HG03432 (cell line): ENCODE data around the gene NOTCH1.

ENCODE experiments used
- ATAC-seq: cut with Tn5 transposase; IDR thresholded peaks from one replicate; pipeline ENCODE4 v1.9.1; 2021; ENCODE audit warnings: mild to moderate bottlenecking, moderate library complexity; ENCODE audit not compliant: unreplicated experiment

NOTCH1 gene

DNA sequence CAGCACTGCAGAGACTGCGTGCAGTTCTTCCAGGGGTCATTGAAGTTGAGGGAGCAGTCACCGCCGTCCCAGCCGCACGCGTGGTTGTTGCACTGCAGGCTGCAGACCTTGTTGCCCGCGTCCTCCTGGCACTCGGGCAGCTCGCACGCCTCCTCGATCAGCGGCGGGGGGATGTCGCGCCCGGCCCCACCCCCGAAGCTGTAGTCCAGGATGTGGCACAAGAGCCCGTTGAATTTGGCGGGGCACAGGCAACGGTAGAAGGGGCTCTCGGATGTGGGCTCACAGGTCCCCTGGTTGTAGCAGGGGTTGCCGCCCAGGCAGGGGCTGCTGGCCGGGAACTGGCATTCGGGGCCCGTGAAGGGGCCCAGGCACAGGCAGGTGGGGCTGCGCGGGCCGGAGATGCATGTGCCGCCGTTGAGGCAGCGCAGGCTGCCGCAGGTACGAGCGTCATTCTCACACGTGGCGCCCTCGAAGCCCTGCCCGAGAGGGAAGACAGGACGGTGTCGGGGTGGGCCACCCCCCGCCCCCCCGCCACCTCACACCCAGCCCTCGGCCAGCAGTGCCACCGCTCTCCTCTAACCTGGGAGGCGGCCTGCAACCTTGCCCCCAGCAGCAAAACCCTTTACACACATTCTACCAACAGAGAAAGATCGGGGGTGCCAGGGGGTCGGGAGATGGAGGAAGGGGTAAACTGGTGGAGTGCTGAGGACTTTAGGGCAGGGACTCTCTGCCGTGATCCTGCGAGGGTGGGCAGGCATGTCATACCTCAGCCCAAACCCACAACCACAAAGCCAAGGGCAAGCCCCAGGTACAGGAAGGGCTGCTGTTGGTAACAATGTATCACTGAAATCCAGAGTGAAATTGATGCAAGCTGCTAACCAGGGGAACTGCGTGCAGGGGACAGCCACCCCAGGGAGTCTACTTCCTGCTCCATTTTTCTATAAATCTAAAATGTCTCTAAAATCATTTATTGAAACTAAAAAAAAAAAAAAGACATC is 40.1 kb downstream of the NOTCH1 start:
- ATAC-seq: no peak

DNA sequence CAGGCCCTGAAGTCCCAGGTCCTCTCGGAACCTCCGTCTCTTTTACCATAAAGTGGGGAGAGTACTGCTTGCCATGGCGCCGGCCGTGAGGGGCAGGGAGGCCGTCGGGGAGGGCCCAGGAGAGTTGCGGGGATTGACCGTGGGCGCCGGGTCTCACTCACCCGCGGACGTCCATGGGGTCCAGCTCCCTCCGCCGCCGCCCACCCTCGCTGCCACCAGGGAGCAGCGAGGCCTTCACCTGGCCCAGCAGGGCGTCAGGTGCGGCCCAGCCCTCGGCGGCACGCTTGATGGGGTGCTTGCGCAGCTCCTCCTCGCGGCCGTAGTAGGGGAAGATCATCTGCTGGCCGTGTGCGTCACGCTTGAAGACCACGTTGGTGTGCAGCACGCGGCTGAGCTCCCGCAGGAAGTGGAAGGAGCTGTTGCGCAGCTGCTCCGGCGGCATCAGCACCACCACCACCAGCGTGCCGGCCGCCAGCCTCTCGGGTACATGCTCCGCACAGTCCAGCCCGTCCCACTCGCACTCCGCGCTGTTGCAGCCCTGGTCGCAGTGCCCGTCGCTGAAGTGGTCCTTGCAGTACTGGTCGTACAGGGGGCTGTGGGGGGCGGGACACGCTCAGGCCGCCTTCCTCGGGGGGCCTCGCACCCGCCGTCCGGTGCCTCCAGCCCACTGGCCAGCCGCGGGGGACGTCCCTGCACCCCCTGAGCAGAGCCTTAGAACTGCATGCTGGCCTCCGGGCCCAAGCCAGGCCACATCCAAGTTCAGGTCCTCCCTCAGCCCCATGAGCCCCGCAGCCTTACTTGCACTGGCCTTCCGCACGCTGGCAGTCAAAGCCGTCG is 41.1 kb downstream of the NOTCH1 start:
- no peak for ATAC-seq

DNA sequence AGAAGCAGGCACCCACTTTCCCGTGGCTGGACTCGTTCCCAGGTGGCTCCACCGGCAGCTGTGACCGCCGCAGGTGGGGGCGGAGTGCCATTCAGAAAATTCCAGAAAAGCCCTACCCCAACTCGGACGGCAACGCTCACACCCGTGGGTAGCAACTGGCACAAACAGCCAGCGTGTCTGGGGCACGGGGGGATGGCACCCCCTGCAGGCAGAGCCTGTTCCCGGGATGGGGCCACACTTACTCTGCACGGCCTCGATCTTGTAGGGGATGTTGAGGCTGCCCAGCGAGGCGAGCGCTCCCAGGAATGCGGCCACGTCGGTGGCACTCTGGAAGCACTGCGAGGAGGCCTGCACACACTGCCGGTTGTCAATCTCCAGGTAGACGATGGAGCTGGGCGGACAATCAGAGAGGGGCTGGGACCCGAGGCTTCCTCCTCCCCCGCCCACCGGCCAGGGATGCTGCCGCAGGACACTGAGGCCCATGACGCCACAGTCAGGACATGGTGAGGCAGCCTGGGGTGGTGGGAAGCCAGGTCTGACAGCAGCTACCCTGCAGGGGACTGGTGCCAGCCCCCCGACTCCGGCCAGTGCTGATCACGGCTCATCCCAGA is 42.8 kb downstream of the NOTCH1 start:
- no peak for ATAC-seq

DNA sequence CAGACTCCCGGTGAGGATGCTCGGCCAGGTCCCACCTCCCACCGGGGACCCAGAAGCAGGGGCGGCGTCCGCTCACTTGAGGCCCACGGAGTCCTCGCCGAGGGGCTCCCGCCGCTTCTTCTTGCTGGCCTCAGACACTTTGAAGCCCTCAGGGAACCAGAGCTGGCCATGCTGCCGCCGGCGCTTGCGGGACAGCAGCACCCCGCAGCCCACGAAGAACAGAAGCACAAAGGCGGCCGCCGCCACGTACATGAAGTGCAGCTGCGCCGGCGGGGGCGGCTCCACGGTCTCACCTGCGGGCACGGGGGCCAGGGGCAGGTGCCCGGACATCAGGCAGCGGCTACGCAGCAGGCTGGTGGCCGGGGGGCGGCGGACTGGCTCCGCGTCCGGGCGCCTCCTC is 43.7 kb downstream of the NOTCH1 start:
- no peak for ATAC-seq

DNA sequence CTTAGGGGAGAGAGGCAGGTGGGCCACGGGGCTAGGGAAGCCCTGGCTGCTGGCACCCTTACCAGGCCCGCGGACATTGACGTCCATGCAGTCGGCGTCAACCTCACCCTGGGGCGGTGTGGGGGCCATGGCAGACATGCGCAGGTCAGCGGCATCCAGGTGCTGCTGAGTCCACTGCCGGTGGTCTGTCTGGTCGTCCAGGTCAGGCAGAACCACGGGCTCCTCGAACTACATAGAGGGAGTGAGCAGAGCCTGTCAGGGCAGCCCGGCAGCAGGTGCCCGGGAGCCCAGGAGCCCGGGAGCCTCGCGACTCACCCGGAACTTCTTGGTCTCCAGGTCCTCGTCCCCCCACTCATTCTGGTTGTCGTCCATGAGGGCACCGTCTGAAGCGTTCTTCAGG is 44.2 kb downstream of the NOTCH1 start:
- no peak for ATAC-seq

DNA sequence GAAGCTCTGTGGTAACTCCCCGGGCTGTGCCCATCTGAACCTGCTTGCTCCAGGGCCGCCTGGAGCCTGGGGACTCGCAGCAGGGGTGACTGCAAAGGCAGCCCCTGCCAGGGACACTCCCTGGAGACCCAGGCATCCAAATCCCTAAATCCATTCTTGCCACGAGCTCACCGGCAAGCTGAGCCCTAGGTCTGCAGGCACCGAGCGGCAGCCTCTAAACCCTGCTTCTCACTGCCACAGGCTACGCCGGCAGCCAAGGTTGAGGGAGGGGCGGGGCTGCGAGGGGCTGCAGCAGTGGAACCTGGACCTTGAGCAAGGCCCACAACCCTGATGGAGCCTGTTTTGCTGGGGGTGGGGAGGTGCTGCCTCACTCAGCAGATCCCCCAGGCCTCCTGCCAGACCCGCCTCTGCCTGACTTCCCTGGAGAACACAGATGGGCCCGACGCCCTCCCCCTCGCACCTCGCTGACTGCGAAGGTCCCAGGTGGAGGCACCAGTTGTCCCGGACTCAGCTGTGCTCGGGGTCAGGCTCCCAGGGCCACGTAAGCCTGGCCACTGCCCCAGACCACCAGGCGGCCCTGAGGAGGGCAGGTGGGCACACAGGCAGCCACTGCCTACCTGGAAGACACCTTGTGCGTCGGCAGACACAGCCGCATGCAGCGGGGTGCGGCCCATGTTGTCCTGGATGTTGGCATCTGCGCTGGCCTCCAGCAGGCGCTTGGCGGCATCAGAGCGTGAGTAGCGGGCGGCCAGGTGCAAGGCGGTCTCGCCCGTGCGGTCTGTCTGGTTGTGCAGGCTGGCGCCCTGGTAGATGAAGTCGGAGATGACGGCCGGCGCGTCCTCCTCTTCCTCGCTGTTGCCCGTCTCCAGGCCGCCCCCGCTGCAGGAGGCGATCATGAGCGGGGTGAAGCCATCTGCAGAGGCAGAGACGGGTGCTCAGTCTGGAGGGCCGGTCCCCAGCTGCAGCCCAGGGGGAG is 45.6 kb downstream of the NOTCH1 start:
- ATAC-seq: no peak

DNA sequence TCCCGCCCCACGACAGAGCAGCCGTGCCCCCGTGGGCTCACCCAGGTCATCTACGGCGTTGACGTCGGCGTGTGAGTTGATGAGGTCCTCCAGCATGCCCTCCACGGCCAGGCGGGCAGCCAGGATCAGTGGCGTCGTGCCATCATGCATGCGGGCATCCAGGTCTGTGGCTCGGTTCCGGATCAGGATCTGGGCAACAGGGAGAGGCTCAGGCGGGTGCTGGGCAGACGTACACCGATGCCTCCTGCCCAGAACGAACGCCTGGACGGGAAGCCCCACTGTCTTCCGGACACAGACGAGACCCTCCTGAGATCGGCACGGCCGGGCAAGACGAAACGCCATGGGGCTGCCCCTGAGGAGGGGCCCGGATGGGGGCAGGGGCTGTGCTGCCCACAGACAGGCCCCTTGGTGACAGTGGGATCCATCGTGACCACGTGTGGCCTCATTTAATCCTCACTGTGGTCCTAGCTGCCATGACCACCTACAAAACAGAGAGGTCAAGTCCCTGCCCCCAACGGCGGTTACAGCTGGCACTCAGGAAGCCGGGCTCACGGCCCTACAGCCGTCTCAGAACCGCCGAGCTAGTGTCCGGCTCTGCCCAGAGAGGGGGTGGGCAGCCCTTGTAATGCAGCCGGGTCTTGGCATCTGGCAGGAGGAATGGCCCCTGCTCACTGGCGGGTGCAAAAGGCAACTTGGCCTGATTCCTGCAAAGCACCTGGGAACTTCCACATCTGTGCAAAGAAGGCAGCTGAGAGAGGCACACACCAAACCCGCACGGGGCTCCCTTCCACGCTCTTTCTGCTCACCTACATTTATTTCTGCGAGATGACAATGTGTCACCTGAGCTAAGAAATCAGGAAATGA is 46.5 kb downstream of the NOTCH1 start:
- ATAC-seq: no peak

DNA sequence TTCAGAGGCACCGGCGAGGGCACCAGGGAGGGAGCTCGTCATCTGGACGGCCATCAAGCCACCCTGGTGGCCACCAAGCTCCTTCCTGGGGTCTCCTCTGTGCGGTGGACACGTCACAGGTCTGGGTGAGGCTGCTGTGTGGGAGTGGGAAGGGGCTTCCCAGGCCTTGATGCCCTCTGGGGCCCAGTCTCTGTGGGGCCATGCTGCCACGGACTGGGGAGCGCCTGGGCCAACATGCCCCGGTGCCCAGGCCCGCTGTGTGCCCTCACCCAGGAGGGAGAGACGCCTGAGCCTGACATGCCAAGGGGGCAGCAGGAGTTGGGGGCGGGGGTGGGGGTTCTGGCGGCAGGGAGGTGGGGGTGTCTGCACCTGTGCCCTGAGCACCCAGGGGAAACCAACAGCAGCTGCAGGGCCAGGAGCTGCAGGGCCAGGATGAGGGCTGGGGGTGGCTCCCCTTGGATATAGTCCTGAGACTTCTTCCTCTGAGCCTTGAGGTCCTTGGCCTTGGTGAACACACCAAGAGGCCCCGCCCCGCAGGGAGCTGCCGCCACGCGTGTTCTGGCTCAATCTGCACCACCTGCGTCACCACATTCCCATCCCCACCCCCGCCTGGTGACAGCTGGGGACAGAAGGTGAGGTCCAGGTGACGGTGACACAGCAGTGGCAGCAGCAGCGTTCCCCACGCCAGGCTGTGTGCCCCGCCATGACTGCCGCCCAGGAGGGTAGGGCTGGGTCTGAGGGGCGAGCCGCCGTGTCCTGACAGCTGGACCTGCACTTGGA is 47.7 kb downstream of the NOTCH1 start:
- no peak for ATAC-seq

DNA sequence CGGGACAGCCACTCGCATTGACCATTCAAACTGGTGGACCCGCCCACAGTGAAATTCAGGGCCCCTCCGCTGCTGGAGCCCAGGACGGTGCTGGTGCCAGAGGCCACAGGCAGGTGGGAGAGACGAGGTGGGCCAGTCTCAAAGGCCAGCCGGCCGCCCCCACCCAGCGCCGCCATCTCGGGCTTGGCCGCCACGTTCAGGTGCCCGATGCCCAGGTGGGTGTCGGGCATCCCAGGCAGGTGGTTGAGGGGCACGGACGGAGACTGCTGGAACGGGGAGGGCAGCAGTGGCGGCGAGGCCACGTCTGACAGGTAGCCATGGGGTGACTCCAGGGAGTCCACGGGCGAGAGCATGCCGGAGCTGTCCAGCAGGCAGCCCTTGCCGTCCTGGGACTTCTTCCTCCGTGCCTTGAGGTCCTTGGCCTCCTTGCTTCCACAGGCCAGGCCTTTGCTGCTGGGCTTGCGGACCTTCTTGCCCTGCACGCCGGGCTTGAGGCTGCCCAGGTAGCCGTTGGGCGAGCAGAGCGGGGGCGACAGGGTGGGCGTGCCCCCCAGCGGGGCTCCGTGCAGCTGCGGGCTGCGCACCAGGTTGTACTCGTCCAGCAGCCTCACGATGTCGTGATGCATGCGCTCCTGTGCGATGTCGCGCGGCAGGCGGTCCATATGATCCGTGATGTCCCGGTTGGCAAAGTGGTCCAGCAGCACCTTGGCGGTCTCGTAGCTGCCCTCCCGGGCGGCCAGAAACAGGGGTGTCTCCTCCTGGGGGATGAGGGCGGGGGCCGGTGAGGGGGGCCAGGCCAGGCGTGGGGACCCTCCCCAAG is 48.8 kb downstream of the NOTCH1 start:
- ATAC-seq: no peak

DNA sequence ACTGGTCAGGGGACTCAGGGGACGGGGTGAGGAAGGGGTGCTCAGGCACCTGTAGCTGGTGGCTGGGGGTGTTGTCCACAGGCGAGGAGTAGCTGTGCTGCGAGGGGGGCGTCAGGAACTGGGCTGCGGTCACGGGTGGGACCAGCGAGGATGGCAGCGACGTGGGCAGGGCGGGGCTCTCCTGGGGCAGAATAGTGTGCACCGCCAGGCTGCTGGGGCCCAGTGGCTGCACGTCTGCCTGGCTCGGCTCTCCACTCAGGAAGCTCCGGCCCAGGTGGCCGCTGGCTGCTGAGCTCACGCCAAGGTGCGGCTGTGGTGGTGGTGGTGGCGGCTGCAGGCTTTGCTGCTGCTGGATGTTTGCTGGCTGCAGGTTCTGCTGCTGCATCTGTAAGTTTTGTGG is 49.7 kb downstream of the NOTCH1 start:
- no peak for ATAC-seq

DNA sequence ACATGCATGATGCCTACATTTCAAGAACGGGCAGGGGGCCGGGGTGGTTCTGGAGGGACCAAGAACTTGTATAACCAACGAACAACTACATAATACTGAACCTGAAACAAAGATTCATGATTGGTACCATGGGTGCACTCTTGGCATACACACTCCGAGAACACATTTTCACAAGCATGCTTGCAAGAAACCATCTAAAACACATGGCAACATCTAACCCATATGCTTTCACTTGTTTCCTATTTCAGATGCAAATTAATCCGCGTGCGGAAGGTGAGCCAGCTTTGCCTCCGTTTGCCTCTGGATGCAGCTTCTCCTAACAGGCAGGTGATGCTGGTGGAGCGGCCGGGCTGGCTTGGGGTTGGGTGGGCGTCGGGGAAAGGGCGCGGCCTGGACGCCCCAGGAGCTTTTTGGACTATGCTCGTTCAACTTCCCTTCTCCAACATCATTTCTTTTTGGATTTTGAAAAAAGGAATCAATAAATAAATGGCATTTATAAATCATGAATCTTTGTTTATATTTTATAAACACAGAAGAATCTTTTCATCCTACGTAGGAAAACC is 50.5 kb downstream of the NOTCH1 start:
- no peak for ATAC-seq

DNA sequence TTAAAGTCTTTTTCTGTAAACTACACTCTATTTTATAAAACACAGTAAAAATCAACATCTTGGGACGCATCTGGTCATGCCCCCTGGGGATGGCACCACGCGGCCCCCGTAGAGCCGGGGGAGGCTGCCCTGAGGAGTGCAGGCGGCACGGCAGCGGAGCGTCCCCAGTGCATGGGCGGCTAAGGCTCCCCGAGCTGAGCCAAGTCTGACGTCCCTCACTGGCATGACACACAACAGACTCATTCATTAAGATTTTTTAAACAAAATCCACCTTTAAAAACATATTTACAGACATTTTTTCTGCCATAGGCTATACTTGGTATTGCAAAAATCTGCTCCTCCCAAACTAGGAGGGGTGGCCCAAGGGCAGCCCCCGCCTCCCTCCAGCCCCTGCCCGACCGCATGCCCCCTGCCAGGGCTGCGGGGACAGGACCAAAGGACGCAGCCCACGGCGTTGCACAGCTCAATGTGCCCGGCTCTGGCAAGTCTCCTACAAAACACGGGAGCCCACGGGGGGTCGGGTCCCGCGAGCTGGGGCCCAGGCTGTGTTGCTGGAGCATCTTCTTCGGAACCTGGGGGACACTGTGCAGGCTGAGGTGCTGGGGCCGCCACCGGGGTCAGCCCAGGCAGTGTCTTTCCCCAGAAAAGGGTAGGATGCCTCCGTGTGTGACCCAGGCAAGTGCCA is 51.2 kb downstream of the NOTCH1 start:
- ATAC-seq: no peak

DNA sequence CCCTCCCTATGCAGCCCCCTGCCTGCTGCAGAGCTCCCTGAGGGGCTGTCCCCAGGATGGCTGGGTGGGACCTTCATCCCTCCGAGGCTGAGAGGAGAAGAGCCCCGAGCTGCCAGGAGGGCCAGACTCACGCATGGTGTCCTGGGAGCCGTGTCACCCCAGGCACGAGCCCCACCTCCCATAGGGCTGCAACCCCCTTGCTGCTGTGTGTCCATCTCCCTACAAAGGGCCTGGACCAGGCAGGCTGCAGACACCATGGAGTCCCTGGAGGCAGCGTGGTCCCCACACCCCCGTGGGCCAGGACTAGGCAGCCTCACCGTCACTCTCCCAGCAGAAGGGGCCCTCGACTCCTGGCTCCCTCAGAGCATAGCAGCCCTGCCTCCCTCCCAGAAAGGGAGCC is 51.8 kb downstream of the NOTCH1 start:
- no peak for ATAC-seq

DNA sequence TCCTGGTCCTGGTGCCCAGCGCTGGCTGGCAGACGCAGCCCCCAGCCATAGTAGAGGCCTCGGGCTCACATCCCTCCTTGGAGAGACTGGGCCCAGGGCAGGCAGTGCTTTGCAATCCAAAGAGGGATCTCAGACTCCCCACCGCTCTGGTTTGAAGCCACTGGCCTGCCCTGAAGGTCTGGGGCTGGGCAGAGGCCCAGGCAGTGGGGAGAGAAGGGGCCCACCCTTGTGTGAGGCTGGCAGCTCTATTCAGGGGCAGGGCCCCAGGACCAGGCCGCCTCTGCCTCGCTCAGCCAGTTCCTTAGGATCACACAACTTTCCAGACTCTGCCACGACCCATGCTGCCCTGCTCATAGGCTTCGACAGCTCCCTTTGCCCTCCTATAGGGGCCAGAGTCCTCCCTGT is 52.3 kb downstream of the NOTCH1 start:
- no peak for ATAC-seq

DNA sequence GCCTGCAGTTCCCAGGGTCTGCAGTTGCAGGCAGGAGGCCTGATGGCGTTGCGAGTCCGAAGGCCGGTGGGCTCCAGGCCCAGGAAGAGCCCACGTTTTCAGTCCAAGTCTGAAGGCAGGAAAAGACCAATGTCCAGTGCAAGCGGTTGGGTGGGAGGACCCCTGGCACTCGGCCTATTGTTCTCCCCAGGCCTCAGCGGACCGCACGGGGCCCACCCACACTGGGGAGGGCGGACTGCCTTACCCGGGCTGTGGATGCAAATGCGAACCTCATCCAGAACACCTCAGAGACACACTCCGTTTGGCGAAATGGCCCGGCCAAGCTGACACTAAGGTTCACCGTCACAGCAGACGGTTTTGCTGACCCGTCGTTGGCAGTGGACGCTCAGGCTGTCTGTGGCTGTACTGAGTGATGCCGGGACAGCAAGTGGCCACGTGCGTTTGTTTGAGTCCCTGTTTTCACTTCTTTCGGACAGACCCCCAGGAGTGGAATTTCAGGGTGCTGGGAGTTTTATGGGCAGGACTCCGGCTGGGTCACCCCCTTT is 52.8 kb downstream of the NOTCH1 start:
- ATAC-seq: no peak

DNA sequence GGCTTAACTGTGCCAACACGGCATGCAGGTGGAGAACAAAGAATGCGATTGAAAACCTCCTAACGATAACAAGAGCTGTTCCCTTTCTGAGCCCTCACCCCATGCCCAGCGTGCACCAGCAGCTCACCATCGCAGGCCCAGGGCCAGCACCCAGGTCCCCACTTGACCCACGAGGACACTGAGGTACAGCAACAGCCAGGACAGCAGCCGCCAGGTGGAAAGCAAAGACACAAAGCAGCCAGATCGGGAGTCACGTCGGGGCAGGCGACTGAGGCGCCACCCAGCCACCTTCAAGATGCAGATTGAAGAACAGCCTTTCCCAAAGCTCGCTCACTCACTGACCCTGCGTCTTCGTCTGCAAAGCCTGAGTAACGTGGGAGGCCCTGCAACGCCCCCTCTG is 56.1 kb downstream of the NOTCH1 start:
- ATAC-seq: no peak
